BE2C (cell line): ENCODE results near the gene KCND3.

Experiments
- DNase-seq: peaks from one replicate; pipeline ENCODE4 v3.0.0-alpha.2; 2020
- H3K27me3 ChIP-seq: fragments of 250-450 bp; sonication (Bioruptor Pico); 2 replicates; pipeline ENCODE4 v1.5.1; 2020; ENCODE audit warnings: mild to moderate bottlenecking
- H3K36me3 ChIP-seq: fragments of 250-450 bp; sonication (Bioruptor Pico); 2 replicates; pipeline ENCODE4 v1.5.1; 2020; ENCODE audit warnings: mild to moderate bottlenecking
- H3K4me1 ChIP-seq: fragments of 250-450 bp; sonication (Bioruptor Pico); 2 replicates; pipeline ENCODE4 v1.5.1; 2020
- H3K4me3 ChIP-seq: 2 replicates; pipeline ENCODE4 v1.5.1; 2011; ENCODE audit warnings: low read depth, low read length
- H3K9me3 ChIP-seq: fragments of 250-450 bp; sonication (Bioruptor Pico); 2 replicates; pipeline ENCODE4 v1.5.1; 2020
- TF ChIP-seq, protein P1 (sequence below): IDR thresholded peaks from 2 replicates; pipeline ENCODE4 v1.5.1; 2012; ENCODE audit warnings: mild to moderate bottlenecking, low read depth, low read length

Gene KCND3

DNA sequence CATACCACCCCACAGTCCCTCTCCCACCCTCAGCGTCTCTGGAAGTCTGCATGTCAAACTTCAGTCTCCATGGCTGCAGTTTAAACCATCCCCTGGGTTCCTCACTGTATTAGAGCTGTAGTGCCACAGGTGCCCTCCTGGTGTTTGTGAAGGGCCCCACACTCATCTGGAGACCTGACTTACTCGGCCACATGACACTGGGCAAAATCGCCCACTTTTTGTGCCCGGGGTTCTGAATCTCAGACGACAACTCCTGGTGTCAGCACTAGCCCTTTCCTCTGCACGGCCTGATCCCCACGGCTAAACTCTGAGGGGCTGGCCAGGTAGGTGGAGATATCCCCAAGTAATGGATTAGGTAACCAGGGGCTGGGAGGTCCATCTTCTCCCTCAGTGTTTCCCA, 256.8 kb downstream of the KCND3 start:
- Histone ChIP-seq H3K4me1 (no peaks in the 10 kb centered on the region; the same call in 1 of the 2 replicates), H3K27me3 (no peaks in the 10 kb centered on the region), H3K4me3 (no peak overlapping the region), H3K9me3 (no peaks in the 10 kb centered on the region), H3K36me3 (no peaks in the 10 kb centered on the region)
- TF ChIP-seq, protein P1, sequence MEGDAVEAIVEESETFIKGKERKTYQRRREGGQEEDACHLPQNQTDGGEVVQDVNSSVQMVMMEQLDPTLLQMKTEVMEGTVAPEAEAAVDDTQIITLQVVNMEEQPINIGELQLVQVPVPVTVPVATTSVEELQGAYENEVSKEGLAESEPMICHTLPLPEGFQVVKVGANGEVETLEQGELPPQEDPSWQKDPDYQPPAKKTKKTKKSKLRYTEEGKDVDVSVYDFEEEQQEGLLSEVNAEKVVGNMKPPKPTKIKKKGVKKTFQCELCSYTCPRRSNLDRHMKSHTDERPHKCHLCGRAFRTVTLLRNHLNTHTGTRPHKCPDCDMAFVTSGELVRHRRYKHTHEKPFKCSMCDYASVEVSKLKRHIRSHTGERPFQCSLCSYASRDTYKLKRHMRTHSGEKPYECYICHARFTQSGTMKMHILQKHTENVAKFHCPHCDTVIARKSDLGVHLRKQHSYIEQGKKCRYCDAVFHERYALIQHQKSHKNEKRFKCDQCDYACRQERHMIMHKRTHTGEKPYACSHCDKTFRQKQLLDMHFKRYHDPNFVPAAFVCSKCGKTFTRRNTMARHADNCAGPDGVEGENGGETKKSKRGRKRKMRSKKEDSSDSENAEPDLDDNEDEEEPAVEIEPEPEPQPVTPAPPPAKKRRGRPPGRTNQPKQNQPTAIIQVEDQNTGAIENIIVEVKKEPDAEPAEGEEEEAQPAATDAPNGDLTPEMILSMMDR: no peak
- no peak for DNase-seq

DNA sequence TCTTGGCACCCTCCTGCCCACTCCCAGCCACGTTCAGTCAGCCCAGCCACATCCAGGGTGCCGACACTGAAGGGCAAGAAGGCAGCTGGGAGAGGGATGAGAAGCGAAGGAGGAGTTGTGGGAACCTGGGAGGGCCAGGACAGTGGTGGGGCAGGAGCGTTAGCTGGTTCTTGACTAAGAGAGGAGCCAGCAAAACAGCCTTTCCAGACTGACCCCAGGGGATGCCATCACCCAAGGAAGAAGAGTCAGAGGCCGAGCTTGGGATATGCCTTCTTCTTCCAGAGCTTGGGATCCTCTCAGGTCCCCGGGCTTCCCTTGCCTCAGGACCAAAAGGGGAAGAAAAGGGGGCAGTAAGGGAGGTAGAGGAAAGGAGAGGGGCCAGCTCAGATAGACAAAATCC, 257.5 kb downstream of the KCND3 start:
- H3K36me3 ChIP-seq: no peaks in the 10 kb centered on the region
- no peaks in the 10 kb centered on the region for H3K9me3 ChIP-seq
- H3K4me1 ChIP-seq: no peaks in the 10 kb centered on the region
- H3K4me3 ChIP-seq: no peak overlapping the region
- no peak for DNase-seq
- TF ChIP-seq, protein P1: no peak
- H3K27me3 ChIP-seq: no peaks in the 10 kb centered on the region

DNA sequence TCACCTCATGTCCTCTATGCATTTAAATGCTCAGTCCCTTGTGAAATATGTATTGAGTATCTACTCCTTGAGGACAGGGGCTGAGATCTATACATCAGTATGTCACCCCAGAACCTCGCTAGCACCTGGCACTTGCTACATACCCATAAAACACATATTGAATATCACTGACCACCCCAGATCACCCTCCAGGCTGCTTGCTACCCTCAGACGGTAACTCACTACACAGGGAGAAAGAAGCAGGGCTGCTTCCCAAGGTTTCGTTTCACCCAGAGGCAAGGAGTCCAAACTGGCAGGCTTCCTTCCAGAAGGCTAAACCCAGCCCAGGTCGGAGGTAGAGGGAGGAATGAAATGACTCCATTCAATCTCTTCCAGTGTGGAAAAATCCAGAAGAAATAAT, 258.8 kb downstream of the KCND3 start:
- Histone ChIP-seq H3K27me3 (no peaks in the 10 kb centered on the region), H3K36me3 (no peaks in the 10 kb centered on the region), H3K4me3 (no peak overlapping the region), H3K4me1 (no peaks in the 10 kb centered on the region), H3K9me3 (no peaks in the 10 kb centered on the region)
- TF ChIP-seq, protein P1: no peak
- no peak for DNase-seq

DNA sequence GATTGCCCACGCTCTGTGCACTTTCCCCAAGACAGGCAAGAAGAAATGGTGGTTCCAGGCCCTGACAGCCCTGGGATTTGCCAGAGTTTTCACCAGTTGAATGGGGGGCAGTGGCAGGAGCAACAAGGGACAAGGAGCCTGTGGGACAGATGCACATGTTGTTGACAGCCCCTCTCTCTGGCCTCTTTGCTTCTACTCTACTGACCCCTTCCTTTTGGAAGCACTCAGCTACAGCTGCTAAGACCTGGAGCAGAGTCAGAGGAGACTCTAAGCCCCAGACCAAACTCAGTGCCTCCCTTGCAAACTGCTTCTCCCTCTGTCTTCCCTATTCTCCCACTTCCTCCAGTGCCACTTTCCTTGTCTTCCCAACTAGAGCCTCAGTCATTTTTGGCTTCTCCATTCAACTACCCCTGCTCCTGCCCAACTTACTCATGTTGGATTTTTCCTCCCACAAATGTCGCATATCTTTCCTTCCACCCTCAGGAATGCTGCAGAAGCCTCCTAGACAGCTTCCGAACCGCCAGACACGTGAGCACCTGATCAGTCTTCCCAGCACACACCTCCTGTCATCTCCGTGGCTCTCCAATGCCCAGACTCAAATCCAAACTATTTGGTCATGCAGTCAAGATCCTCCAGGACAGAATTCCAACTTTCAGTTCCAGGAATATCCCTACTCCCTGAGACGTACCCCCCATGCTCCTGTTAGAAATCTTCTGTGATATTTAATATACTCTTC, 259.4 kb downstream of the KCND3 start:
- no peaks in the 10 kb centered on the region for H3K9me3 ChIP-seq
- no peaks in the 10 kb centered on the region for H3K36me3 ChIP-seq
- TF ChIP-seq, protein P1: no peak
- DNase-seq: no peak
- no peaks in the 10 kb centered on the region for H3K4me1 ChIP-seq
- H3K27me3 ChIP-seq: no peaks in the 10 kb centered on the region
- H3K4me3 ChIP-seq: no peak overlapping the region

DNA sequence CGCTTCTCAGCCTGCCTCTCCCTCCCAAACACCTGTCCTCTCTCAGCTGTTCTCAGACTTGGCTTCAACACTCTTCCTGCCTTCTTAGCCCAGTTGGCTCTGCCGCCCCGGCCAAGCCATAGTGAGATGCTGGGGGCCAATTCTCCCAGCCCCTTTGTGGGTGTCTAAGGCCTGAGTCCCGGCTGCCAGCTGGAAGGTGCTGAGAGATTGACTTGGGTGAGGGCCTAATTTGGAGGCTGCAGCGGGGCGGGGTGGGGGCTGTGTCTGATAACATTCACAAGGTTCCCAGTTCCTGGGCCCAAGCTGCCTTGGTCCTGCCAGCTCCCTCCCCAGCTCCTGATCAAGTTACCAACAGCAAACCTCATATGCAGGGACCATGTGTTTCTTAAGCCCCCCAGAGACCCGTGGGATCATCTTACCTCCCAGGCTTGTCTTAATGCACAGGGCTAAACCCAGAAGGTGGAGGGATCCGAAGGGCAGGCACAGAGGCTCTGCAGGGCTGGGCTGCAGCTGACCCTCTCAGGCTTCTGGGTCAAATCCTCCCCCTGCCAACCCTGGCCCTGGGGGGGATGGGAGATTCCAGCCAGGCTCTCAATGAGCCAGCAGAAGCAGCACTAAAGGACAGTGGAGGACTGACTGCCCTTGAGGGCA, 260.1 kb downstream of the KCND3 start:
- TF ChIP-seq, protein P1: no peak
- Histone ChIP-seq H3K36me3 (no peaks in the 10 kb centered on the region), H3K4me1 (no peaks in the 10 kb centered on the region), H3K9me3 (no peaks in the 10 kb centered on the region), H3K27me3 (no peaks in the 10 kb centered on the region), H3K4me3 (no peak overlapping the region)
- no peak for DNase-seq

DNA sequence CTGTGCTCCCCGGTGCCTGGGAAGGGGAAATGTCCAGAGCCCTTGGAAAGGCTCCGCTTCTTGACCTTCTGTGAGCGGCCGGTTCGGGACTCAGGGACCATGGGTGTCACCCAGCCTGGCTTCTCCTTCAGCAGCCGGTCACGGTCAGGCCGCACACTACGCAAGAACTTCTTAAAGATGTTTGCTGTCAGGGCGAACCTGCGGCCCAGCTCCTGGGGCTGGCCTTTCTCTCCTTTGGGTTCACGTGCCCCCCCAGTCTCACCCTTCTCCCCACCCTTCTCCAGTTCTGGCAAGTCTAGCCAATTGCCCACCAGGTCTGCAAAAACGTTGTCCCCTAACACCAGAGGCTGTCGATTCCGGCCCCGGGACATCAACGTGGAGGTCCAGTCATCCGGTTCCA, 262.4 kb downstream of the KCND3 start:
- Histone ChIP-seq H3K27me3 (no peaks in the 10 kb centered on the region), H3K9me3 (no peaks in the 10 kb centered on the region), H3K4me3 (no peak overlapping the region), H3K4me1 (no peaks in the 10 kb centered on the region), H3K36me3 (no peaks in the 10 kb centered on the region)
- no peak for DNase-seq
- TF ChIP-seq, protein P1: no peak
